ENCODE data around the gene GET3. TPM values are rescaled to one million over a fixed set of nuclear protein-coding genes. Genes with fewer than 3 reads are reported as not detected.

The GET3 gene
- total RNA-seq, 1 experiment from 2014 or later = 69.9 TPM

DNA sequence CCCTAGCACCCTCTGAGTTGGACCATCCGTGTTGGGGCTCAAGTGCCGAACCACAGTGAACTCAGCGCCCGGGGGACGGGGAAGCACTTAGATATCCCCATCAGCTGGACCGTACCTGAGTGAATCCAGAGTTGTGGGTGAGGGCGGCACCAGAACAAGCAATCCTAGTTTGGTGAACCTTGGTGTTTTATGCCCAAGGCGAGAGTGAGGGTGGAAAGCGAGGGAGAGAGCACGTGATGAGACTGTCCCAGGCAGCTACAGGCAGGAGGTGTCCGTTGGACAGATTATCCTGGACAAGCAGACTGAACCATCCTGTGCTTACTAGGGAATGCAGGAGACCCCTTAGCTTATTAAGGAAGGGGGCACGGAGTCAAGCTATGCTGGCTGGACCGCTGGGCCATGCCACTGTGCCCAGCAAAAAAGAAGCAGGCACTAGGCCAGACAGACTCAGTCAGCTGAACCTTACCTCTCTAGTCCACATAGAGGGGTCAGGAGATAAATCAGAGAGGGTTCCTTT lies 596 bp downstream of the GET3 start:
- Histone ChIP-seq H3K4me3 (ENCODE audit: low read depth in 2 of 2, low read length in 2 of 2) (peak overlapping the region; percentile 94 to 97), H3K27ac (ENCODE audit: low read length) (peak overlapping the region; percentile 99), H3K9me3 (ENCODE audit: control insufficient read depth, insufficient read depth, low read depth, low read length) (no peaks in the 10 kb centered on the region), H3K4me1 (ENCODE audit: control insufficient read depth, insufficient read depth, low read length) (peaks cover 13% of the 10 kb centered on the region), H3K36me3 (ENCODE audit: control insufficient read depth, insufficient read depth, low read length) (peaks cover 16% of the 10 kb centered on the region; the same call in 1 of the 2 replicates), H3K27me3 (ENCODE audit: control insufficient read depth, insufficient read depth, low read length) (no peaks in the 10 kb centered on the region)
- no peak for TF ChIP-seq SIN3A (IDR thresholded peaks at IDR 0.05; ENCODE audit: borderline replicate concordance, insufficient read depth, low read depth, low read length)
- no peak for TF ChIP-seq CTCF (IDR thresholded peaks at IDR 0.05)
- TF ChIP-seq, protein P1, sequence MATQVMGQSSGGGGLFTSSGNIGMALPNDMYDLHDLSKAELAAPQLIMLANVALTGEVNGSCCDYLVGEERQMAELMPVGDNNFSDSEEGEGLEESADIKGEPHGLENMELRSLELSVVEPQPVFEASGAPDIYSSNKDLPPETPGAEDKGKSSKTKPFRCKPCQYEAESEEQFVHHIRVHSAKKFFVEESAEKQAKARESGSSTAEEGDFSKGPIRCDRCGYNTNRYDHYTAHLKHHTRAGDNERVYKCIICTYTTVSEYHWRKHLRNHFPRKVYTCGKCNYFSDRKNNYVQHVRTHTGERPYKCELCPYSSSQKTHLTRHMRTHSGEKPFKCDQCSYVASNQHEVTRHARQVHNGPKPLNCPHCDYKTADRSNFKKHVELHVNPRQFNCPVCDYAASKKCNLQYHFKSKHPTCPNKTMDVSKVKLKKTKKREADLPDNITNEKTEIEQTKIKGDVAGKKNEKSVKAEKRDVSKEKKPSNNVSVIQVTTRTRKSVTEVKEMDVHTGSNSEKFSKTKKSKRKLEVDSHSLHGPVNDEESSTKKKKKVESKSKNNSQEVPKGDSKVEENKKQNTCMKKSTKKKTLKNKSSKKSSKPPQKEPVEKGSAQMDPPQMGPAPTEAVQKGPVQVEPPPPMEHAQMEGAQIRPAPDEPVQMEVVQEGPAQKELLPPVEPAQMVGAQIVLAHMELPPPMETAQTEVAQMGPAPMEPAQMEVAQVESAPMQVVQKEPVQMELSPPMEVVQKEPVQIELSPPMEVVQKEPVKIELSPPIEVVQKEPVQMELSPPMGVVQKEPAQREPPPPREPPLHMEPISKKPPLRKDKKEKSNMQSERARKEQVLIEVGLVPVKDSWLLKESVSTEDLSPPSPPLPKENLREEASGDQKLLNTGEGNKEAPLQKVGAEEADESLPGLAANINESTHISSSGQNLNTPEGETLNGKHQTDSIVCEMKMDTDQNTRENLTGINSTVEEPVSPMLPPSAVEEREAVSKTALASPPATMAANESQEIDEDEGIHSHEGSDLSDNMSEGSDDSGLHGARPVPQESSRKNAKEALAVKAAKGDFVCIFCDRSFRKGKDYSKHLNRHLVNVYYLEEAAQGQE (IDR thresholded peaks at IDR 0.05; ENCODE audit: insufficient read depth in 1 of 2, low read depth in 2 of 2, low read length in 1 of 2) = no peak
- no peak for TF ChIP-seq TCF7L2 (IDR thresholded peaks at IDR 0.05; ENCODE audit: low read depth, low read length)
- TF ChIP-seq POLR2AphosphoS5 (IDR thresholded peaks at IDR 0.05; ENCODE audit: low read depth, low read length) = no peak
- ChIA-PET CTCF (no interaction called here), POLR2A (interaction anchor here (1.1 kb wide), 1 partner anchor 12 kb away, joined by 4 read pairs; no protein-coding TSS in a partner anchor)
- TSS peak; percentile 93 for BruUV-seq (replicated peaks)
- in situ Hi-C loops (cut with HindIII; ENCODE audit: low pct_unique_long_range_greater_than_20kb, low sequenced_read_pairs) (no loop called here), intact Hi-C loops (cut with micrococcal nuclease; ENCODE audit: unreplicated experiment) (no loop called here)
- DNase-seq (ENCODE audit: low read depth, low spot score) (no peak), ATAC-seq (no peak)

DNA sequence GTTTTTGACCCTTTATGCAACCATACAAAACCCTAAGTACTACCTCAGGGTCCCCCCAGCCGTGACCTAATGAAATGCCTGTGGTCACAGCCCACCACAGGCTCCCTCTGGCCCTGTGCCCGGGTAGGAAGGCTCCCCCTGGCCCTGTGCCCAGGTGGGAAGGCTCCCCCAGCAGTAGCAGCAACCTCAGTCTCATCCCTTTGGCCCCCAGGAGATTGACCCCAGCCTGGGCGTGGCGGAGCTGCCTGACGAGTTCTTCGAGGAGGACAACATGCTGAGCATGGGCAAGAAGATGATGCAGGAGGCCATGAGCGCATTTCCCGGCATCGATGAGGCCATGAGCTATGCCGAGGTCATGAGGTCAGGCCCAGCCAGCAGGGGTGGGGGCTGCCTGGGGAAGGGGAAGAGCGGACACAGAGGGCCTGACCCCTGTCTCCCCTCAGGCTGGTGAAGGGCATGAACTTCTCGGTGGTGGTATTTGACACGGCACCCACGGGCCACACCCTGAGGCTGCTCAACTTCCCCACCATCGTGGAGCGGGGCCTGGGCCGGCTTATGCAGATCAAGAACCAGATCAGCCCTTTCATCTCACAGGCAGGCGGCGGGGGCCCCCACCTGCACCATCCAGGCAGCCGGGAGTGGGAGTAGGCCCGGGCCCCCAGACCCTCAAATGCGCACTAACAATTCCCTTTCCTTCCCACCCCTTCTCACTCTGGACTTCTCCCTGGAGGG lies 8.0 kb downstream of the GET3 start:
- in situ Hi-C loops (cut with HindIII; ENCODE audit: low pct_unique_long_range_greater_than_20kb, low sequenced_read_pairs) (no loop called here), intact Hi-C loops (cut with micrococcal nuclease; ENCODE audit: unreplicated experiment) (no loop called here)
- CTCF ChIA-PET = no interaction called here
- POLR2A ChIA-PET = interaction anchor here (0.6 kb wide), 1 partner anchor 20 kb away, joined by 8 read pairs; no protein-coding TSS in a partner anchor
- no peaks in the 10 kb centered on the region for H3K36me3 ChIP-seq (ENCODE audit: control insufficient read depth, insufficient read depth, low read length)
- peaks cover 4% of the 10 kb centered on the region for H3K4me1 ChIP-seq (ENCODE audit: control insufficient read depth, insufficient read depth, low read length)
- BruUV-seq (replicated peaks) = no TSS peak
- no peaks in the 10 kb centered on the region for H3K27me3 ChIP-seq (ENCODE audit: control insufficient read depth, insufficient read depth, low read length)
- no peak overlapping the region for H3K27ac ChIP-seq (ENCODE audit: low read length)
- no peak for DNase-seq (ENCODE audit: low read depth, low spot score)
- no peak for ATAC-seq
- H3K4me3 ChIP-seq (ENCODE audit: low read depth in 2 of 2, low read length in 2 of 2) = no peak overlapping the region
- H3K9me3 ChIP-seq (ENCODE audit: control insufficient read depth, insufficient read depth, low read depth, low read length) = no peaks in the 10 kb centered on the region
- TF ChIP-seq, protein P1 (IDR thresholded peaks at IDR 0.05; ENCODE audit: insufficient read depth in 1 of 2, low read depth in 2 of 2, low read length in 1 of 2) = no peak
- TF ChIP-seq CTCF (IDR thresholded peaks at IDR 0.05) (no peak), POLR2AphosphoS5 (IDR thresholded peaks at IDR 0.05; ENCODE audit: low read depth, low read length) (no peak)

Data from Panc1 (cell line).